Measurements from ENCODE around the gene RXFP4. TPM values are rescaled to one million over a fixed set of nuclear protein-coding genes. Genes with fewer than 3 reads are reported as not detected.

Gene RXFP4
- total RNA-seq, 1 donor from 2014 or later: not detected

DNA sequence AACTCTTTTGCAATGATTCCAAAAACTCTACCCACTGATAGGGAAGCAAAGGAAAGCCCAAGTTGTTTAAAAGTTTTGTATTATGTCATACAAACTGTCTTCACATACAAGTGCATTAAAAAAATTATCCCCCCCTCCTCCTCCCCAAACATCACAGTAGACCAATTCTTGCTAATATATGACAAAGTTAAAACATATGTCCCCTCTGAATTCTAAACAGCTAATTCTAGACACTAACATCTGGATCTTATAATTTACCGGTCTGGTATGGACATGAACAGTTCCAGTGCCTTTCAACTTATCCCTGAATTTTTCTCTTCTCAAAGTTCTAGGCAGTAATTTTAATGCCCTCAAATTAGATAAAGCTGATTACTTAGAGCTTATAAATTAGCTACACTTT, 43.7 kb upstream of the RXFP4 start:
- H3K27me3 ChIP-seq (ENCODE audit: insufficient read depth, low read length): no peaks in the 10 kb centered on the region
- no peak overlapping the region for H3K4me3 ChIP-seq (ENCODE audit: insufficient read depth, low read depth, low read length)
- H3K36me3 Mint-ChIP-seq (ENCODE audit: low read depth, unreplicated experiment): peaks cover 11% of the 10 kb centered on the region
- peaks cover 14% of the 10 kb centered on the region for H3K4me1 Mint-ChIP-seq (ENCODE audit: low read depth, unreplicated experiment)
- no peak overlapping the region for H3K4me3 Mint-ChIP-seq (ENCODE audit: unreplicated experiment)
- no peak overlapping the region for H3K9ac ChIP-seq (ENCODE audit: low read length)
- H3K4me1 ChIP-seq (ENCODE audit: insufficient read depth, low read length): peaks cover 15% of the 10 kb centered on the region
- DNase-seq (ENCODE audit: low read depth) (no peak), FAIRE-seq (no peak)
- H3K27ac Mint-ChIP-seq (ENCODE audit: unreplicated experiment): no peak overlapping the region
- no peaks in the 10 kb centered on the region for H3K9me3 ChIP-seq (ENCODE audit: insufficient read depth, low read depth, low read length)
- no peak overlapping the region for H3K27ac ChIP-seq (ENCODE audit: low read depth, low read length)
- no peaks in the 10 kb centered on the region for H3K27me3 Mint-ChIP-seq (ENCODE audit: low read depth, unreplicated experiment)
- H2AFZ ChIP-seq (ENCODE audit: low read depth, low read length): no peak overlapping the region
- TF ChIP-seq CTCF (IDR thresholded peaks at IDR 0.05; ENCODE audit: insufficient read depth, low read depth, low read length) (no peak), EZH2 (IDR thresholded peaks at IDR 0.05; ENCODE audit: insufficient read depth, low read length) (no peak)
- no peaks in the 10 kb centered on the region for H3K9me3 Mint-ChIP-seq (ENCODE audit: unreplicated experiment)
- H3K36me3 ChIP-seq (ENCODE audit: insufficient read depth, low read length): peaks cover 34% of the 10 kb centered on the region
- H3K4me2 ChIP-seq (ENCODE audit: low read length): no peak overlapping the region
- peaks cover 4% of the 10 kb centered on the region for H4K20me1 ChIP-seq (ENCODE audit: insufficient read depth, low read length)
- H3K79me2 ChIP-seq (ENCODE audit: insufficient read depth, low read length): no peaks in the 10 kb centered on the region

DNA sequence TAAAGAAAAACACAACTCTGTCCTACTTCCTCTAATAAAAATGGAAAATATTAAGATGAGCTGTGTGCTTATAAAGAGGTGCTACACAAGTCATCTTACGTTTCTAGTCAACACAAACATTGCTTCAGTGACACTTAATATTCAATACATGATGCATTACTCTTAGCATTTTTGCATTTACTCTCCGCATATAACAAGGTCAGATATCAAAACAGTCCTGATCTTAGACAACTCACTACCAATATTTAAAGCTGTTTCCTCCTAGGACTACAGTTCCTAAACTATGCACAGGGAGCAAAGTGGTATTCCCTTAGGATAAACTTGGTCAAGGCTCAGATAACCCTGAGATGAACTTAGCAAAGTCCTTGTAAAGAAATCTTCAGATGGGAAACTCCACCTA, 42.5 kb upstream of the RXFP4 start:
- Histone ChIP-seq H3K79me2 (ENCODE audit: insufficient read depth, low read length) (no peaks in the 10 kb centered on the region), H3K9me3 (ENCODE audit: insufficient read depth, low read depth, low read length) (no peaks in the 10 kb centered on the region), H2AFZ (ENCODE audit: low read depth, low read length) (no peak overlapping the region), H3K9ac (ENCODE audit: low read length) (no peak overlapping the region), H3K4me1 (ENCODE audit: insufficient read depth, low read length) (peaks cover 3% of the 10 kb centered on the region), H3K36me3 (ENCODE audit: insufficient read depth, low read length) (peaks cover 39% of the 10 kb centered on the region), H3K27me3 (ENCODE audit: insufficient read depth, low read length) (no peaks in the 10 kb centered on the region), H3K27ac (ENCODE audit: low read depth, low read length) (no peak overlapping the region), H3K4me3 (ENCODE audit: insufficient read depth, low read depth, low read length) (no peak overlapping the region), H3K4me2 (ENCODE audit: low read length) (no peak overlapping the region), H4K20me1 (ENCODE audit: insufficient read depth, low read length) (peaks cover 8% of the 10 kb centered on the region)
- Mint-ChIP-seq H3K27ac (ENCODE audit: unreplicated experiment) (no peak overlapping the region), H3K9me3 (ENCODE audit: unreplicated experiment) (no peaks in the 10 kb centered on the region), H3K4me3 (ENCODE audit: unreplicated experiment) (no peak overlapping the region), H3K36me3 (ENCODE audit: low read depth, unreplicated experiment) (peaks cover 11% of the 10 kb centered on the region), H3K4me1 (ENCODE audit: low read depth, unreplicated experiment) (peaks cover 2% of the 10 kb centered on the region), H3K27me3 (ENCODE audit: low read depth, unreplicated experiment) (no peaks in the 10 kb centered on the region)
- DNase-seq (ENCODE audit: low read depth) (no peak), FAIRE-seq (no peak)
- no peak for TF ChIP-seq EZH2 (IDR thresholded peaks at IDR 0.05; ENCODE audit: insufficient read depth, low read length)
- TF ChIP-seq CTCF (IDR thresholded peaks at IDR 0.05; ENCODE audit: insufficient read depth, low read depth, low read length): no peak

- H3K27ac ChIP-seq (ENCODE audit: low read depth, low read length): no peak overlapping the region
- H3K4me1 Mint-ChIP-seq (ENCODE audit: low read depth, unreplicated experiment): no peaks in the 10 kb centered on the region
- no peak for DNase-seq (ENCODE audit: low read depth)
- no peaks in the 10 kb centered on the region for H3K9me3 ChIP-seq (ENCODE audit: insufficient read depth, low read depth, low read length)
- no peak for TF ChIP-seq EZH2 (IDR thresholded peaks at IDR 0.05; ENCODE audit: insufficient read depth, low read length)
- no peak for TF ChIP-seq CTCF (IDR thresholded peaks at IDR 0.05; ENCODE audit: insufficient read depth, low read depth, low read length)
- H3K36me3 Mint-ChIP-seq (ENCODE audit: low read depth, unreplicated experiment): peaks cover 18% of the 10 kb centered on the region
- no peaks in the 10 kb centered on the region for H3K27me3 ChIP-seq (ENCODE audit: insufficient read depth, low read length)
- H3K79me2 ChIP-seq (ENCODE audit: insufficient read depth, low read length): no peaks in the 10 kb centered on the region
- no peak overlapping the region for H3K9ac ChIP-seq (ENCODE audit: low read length)
- no peaks in the 10 kb centered on the region for H3K9me3 Mint-ChIP-seq (ENCODE audit: unreplicated experiment)
- peaks cover 47% of the 10 kb centered on the region for H3K36me3 ChIP-seq (ENCODE audit: insufficient read depth, low read length)
- no peaks in the 10 kb centered on the region for H3K27me3 Mint-ChIP-seq (ENCODE audit: low read depth, unreplicated experiment)
- no peak overlapping the region for H3K4me3 Mint-ChIP-seq (ENCODE audit: unreplicated experiment)
- no peaks in the 10 kb centered on the region for H3K4me1 ChIP-seq (ENCODE audit: insufficient read depth, low read length)
- H3K27ac Mint-ChIP-seq (ENCODE audit: unreplicated experiment): no peak overlapping the region
- no peak for FAIRE-seq
- H4K20me1 ChIP-seq (ENCODE audit: insufficient read depth, low read length): peaks cover 11% of the 10 kb centered on the region
- H3K4me2 ChIP-seq (ENCODE audit: low read length): no peak overlapping the region
- H2AFZ ChIP-seq (ENCODE audit: low read depth, low read length): no peak overlapping the region
- H3K4me3 ChIP-seq (ENCODE audit: insufficient read depth, low read depth, low read length): no peak overlapping the region
Measured at GRCh38 chr1:155899683-155900082, 41.8 kb upstream of the RXFP4 start.

Measured in astrocyte (in vitro differentiated cells and primary cell).